H9 (cell line): Measurements from ENCODE around the gene ADAMTSL3. TPM values are rescaled to one million over a fixed set of nuclear protein-coding genes. Genes with fewer than 3 reads are reported as not detected.

Experiments used
- DNase-seq: peaks from one replicate; pipeline ENCODE4 v3.0.0-alpha.2; 2017
- H2AFZ ChIP-seq: one replicate; pipeline ENCODE4 v1.6.1; 2013; ENCODE audit warnings: mild to moderate bottlenecking, low read length, control low read depth, moderate library complexity
- H2AK5ac ChIP-seq: 2 replicates; pipeline ENCODE4 v1.6.1; 2013; ENCODE audit warnings: low read length, control low read depth, mixed read lengths; ENCODE audit not compliant: insufficient read length
- H2BK120ac ChIP-seq: one replicate; pipeline ENCODE4 v1.6.1; 2013; ENCODE audit warnings: low read depth, mild to moderate bottlenecking, low read length, control low read depth, inconsistent platforms; ENCODE audit not compliant: poor library complexity, severe bottlenecking
- H2BK12ac ChIP-seq: 2 replicates; pipeline ENCODE4 v1.6.1; 2013; ENCODE audit warnings: low read length, control low read depth, mixed read lengths, low read depth; ENCODE audit not compliant: insufficient read length
- H2BK15ac ChIP-seq: 2 replicates; pipeline ENCODE4 v1.6.1; 2013; ENCODE audit warnings: low read depth, low read length, control low read depth
- H2BK20ac ChIP-seq: one replicate; pipeline ENCODE4 v1.6.1; 2013; ENCODE audit warnings: low read depth, mild to moderate bottlenecking, low read length, control low read depth, inconsistent platforms; ENCODE audit not compliant: poor library complexity, severe bottlenecking
- H2BK5ac ChIP-seq: 2 replicates; pipeline ENCODE4 v1.6.1; 2013; ENCODE audit warnings: low read length, control low read depth, mixed read lengths; ENCODE audit not compliant: insufficient read length
- H3K14ac ChIP-seq: 2 replicates; pipeline ENCODE4 v1.6.1; 2013; ENCODE audit warnings: low read length, control low read depth; ENCODE audit not compliant: insufficient read depth
- H3K18ac ChIP-seq: 2 replicates; pipeline ENCODE4 v1.6.1; 2013; ENCODE audit warnings: low read depth, mild to moderate bottlenecking, mixed read lengths, low read length, control low read depth; ENCODE audit not compliant: insufficient read length
- H3K23ac ChIP-seq: 2 replicates; pipeline ENCODE4 v1.6.1; 2013; ENCODE audit warnings: low read length, control low read depth, mixed read lengths, low read depth; ENCODE audit not compliant: insufficient read length
- H3K23me2 ChIP-seq: 2 replicates; pipeline ENCODE4 v1.6.1; 2013; ENCODE audit warnings: low read depth, mild to moderate bottlenecking, mixed read lengths, low read length, control low read depth; ENCODE audit not compliant: insufficient read length, poor library complexity, severe bottlenecking
- H3K27ac ChIP-seq: 2 replicates; pipeline ENCODE4 v1.5.1; 2013; ENCODE audit warnings: low read length, control low read depth, mixed read lengths, low read depth; ENCODE audit not compliant: insufficient read length
- H3K27me3 ChIP-seq: 2 replicates; pipeline ENCODE4 v1.6.1; 2013; ENCODE audit warnings: low read length, control low read depth, inconsistent platforms; ENCODE audit not compliant: insufficient read depth
- H3K4ac ChIP-seq: 2 replicates; pipeline ENCODE4 v1.6.1; 2013; ENCODE audit warnings: low read depth, mild to moderate bottlenecking, control low read depth, inconsistent platforms, low read length, moderate library complexity
- H3K4me1 ChIP-seq: 2 replicates; pipeline ENCODE4 v1.6.1; 2013; ENCODE audit warnings: low read length, control low read depth, inconsistent platforms; ENCODE audit not compliant: insufficient read depth
- H3K4me2 ChIP-seq: 2 replicates; pipeline ENCODE4 v1.6.1; 2013; ENCODE audit warnings: low read length, control low read depth, mixed read lengths; ENCODE audit not compliant: insufficient read length, insufficient read depth
- H3K56ac ChIP-seq: 2 replicates; pipeline ENCODE4 v1.6.1; 2013; ENCODE audit warnings: low read depth, mild to moderate bottlenecking, mixed read lengths, low read length, control low read depth; ENCODE audit not compliant: insufficient read length
- H3K79me1 ChIP-seq: 2 replicates; pipeline ENCODE4 v1.6.1; 2013; ENCODE audit warnings: low read depth, mild to moderate bottlenecking, moderate library complexity, low read length, control low read depth, inconsistent platforms; ENCODE audit not compliant: insufficient read depth, poor library complexity, severe bottlenecking
- H3K79me2 ChIP-seq: 2 replicates; pipeline ENCODE4 v1.6.1; 2013; ENCODE audit warnings: low read length, control low read depth, inconsistent platforms; ENCODE audit not compliant: insufficient read depth
- H3K9ac ChIP-seq: 2 replicates; pipeline ENCODE4 v1.6.1; 2013; ENCODE audit warnings: low read length, control low read depth, mixed read lengths; ENCODE audit not compliant: insufficient read length; ENCODE audit errors: extremely low read depth
- H3K9me3 ChIP-seq: one replicate; pipeline ENCODE4 v1.6.1; 2013; ENCODE audit warnings: low read depth, low read length, inconsistent platforms; ENCODE audit not compliant: control insufficient read depth
- H3T11ph ChIP-seq: one replicate; pipeline ENCODE4 v1.6.1; 2013; ENCODE audit warnings: mild to moderate bottlenecking, low read length, control low read depth, inconsistent platforms
- H4K20me1 ChIP-seq: one replicate; pipeline ENCODE4 v1.6.1; 2013; ENCODE audit not compliant: control insufficient read depth, insufficient read length, insufficient read depth
- H4K5ac ChIP-seq: 2 replicates; pipeline ENCODE4 v1.6.1; 2013; ENCODE audit warnings: low read depth, mild to moderate bottlenecking, mixed read lengths, low read length, control low read depth; ENCODE audit not compliant: insufficient read length
- H4K8ac ChIP-seq: replicated peaks from 2 replicates; pipeline ENCODE4 v1.6.1; 2013; ENCODE audit warnings: low read length, control low read depth, mixed read lengths, low read depth; ENCODE audit not compliant: insufficient read length
- H4K91ac ChIP-seq: 2 replicates; pipeline ENCODE4 v1.6.1; 2013; ENCODE audit warnings: low read depth, mild to moderate bottlenecking, moderate library complexity, mixed read lengths, low read length, control low read depth; ENCODE audit not compliant: insufficient read length
- H3K27ac Mint-ChIP-seq, 3 experiments: 2 replicates in 2 of 3; 3 replicates in 1 of 3; pipeline ENCODE4 v1.8.0; 2020 to 2021; ENCODE audit warnings: mixed read lengths in 3 of 3, mild to moderate bottlenecking in 1 of 3, moderate library complexity in 1 of 3
- H3K27me3 Mint-ChIP-seq: 2 replicates; pipeline ENCODE4 v1.8.0; 2021; ENCODE audit warnings: low read depth, mild to moderate bottlenecking, moderate library complexity, mixed read lengths
- H3K36me3 Mint-ChIP-seq, 3 experiments: 2 replicates in 2 of 3; 3 replicates in 1 of 3; pipeline ENCODE4 v1.8.0; 2020 to 2021; ENCODE audit warnings: low read depth in 3 of 3, mixed read lengths in 3 of 3; ENCODE audit not compliant: insufficient read depth in 1 of 3
- H3K4me1 Mint-ChIP-seq, 2 experiments: 2 replicates each; pipeline ENCODE4 v1.8.0; 2020; ENCODE audit warnings: mixed read lengths in 2 of 2
- H3K4me3 Mint-ChIP-seq, 2 experiments: 2 replicates in 1 of 2; 3 replicates in 1 of 2; pipeline ENCODE4 v1.8.0; 2020 to 2021; ENCODE audit warnings: mild to moderate bottlenecking in 2 of 2, mixed read lengths in 2 of 2, moderate library complexity in 1 of 2
- H3K9me3 Mint-ChIP-seq, 2 experiments: 2 replicates in 1 of 2; 3 replicates in 1 of 2; pipeline ENCODE4 v1.8.0; 2020; ENCODE audit warnings: mild to moderate bottlenecking in 2 of 2, mixed read lengths in 2 of 2, moderate library complexity in 1 of 2
- CTCF ChIP-seq: fragments of 200-600 bp; sonication (generic); conservative IDR thresholded peaks from 3 replicates; pipeline ENCODE4 v1.8.0; 2021; ENCODE audit warnings: antibody characterized with exemption, mild to moderate bottlenecking
- WGBS: extraction: QIAGEN DNeasy Blood & Tissue Kit; methylation state at CpG from one replicate; pipeline ENCODE4 v1.1.7; 2013; ENCODE audit warnings: missing lambda C conversion rate, low lambda C conversion rate, mixed read lengths; ENCODE audit not compliant: insufficient read length; ENCODE audit errors: extremely low coverage; 5-methylcytosine and 5-hydroxymethylcytosine counted together
- total RNA-seq: library from RNA; stranded (reverse); gene quantifications from 2 replicates; pipeline ENCODE4 v1.2.1, GENCODE V29; 2021

Gene ADAMTSL3
- total RNA-seq, 1 experiment from 2014 or later: 0.39 TPM

GRCh38 chr15:83850501-83851245 lies 196.8 kb downstream of the ADAMTSL3 start:
- Histone ChIP-seq H4K5ac (no peak overlapping the region), H3K23ac (no peak overlapping the region), H3K27ac (no peak overlapping the region), H2BK5ac (no peak overlapping the region), H2BK15ac (no peak overlapping the region), H3K14ac (no peak overlapping the region), H3K56ac (no peak overlapping the region), H4K91ac (no peak overlapping the region), H2AK5ac (no peak overlapping the region), H3K4ac (no peak overlapping the region), H3K18ac (no peak overlapping the region), H2AFZ (no peak overlapping the region), H3K23me2 (no peaks in the 10 kb centered on the region), H2BK20ac (no peak overlapping the region), H3K4me2 (no peak overlapping the region), H4K8ac (no peak overlapping the region), H4K20me1 (no peaks in the 10 kb centered on the region), H3K79me2 (0 out of 2 replicates have a peak, but pooled peaks cover 2% of the 10 kb centered on the region), H3K79me1 (no peaks in the 10 kb centered on the region), H2BK120ac (no peak overlapping the region), H3T11ph (no peak overlapping the region), H2BK12ac (no peak overlapping the region), H3K9me3 (no peaks in the 10 kb centered on the region), H3K9ac (no peak overlapping the region), H3K27me3 (no peaks in the 10 kb centered on the region), H3K4me1 (no peaks in the 10 kb centered on the region)
- no CpG with 5 or more reads among the region's 8 CpGs for WGBS
- no peak for TF ChIP-seq CTCF
- no peak overlapping the region for H3K4me3 Mint-ChIP-seq
- no peaks in the 10 kb centered on the region for H3K36me3 Mint-ChIP-seq
- H3K9me3 Mint-ChIP-seq: no peaks in the 10 kb centered on the region
- no peak for DNase-seq
- H3K27ac Mint-ChIP-seq: no peak overlapping the region; a peak in 1 of 7 replicates
- no peaks in the 10 kb centered on the region for H3K27me3 Mint-ChIP-seq
- peaks cover 0 to 6% of the 10 kb centered on the region in 2 experiments; a peak in 2 of 4 replicates for H3K4me1 Mint-ChIP-seq
